PC-3 (cell line): ENCODE data around the gene OVAAL. TPM values are rescaled to one million over a fixed set of nuclear protein-coding genes. Genes with fewer than 3 reads are reported as not detected.

Experiments used
- ATAC-seq: fragments of 200-7000 bp; cut with Tn5 transposase; 2 replicates; pipeline ENCODE4 v1.9.1; 2020; ENCODE audit warnings: mild to moderate bottlenecking, moderate library complexity
- BruUV-seq: library from RNA; stranded (reverse); fragments of 400-500 nt; replicated peaks from 2 replicates; lab custom pipeline; 2021; lab: Mats Ljungman, UMichigan
- CTCF ChIA-PET: fragments of 300-600 bp; sonication (Branson Sonifier 250); formaldehyde crosslinking; loops from one replicate; lab custom pipeline; 2022; ENCODE audit warnings: antibody characterized with exemption; lab: Charles Lee
- POLR2A ChIA-PET: fragments of 300-600 bp; sonication (Branson Sonifier 250); formaldehyde crosslinking; loops from one replicate; lab custom pipeline; 2022; ENCODE audit warnings: antibody characterized with exemption; ENCODE audit not compliant: unreplicated experiment; lab: Charles Lee
- DNase-seq: peaks from one replicate; pipeline ENCODE4 v3.0.0-alpha.2; 2015
- H2AFZ ChIP-seq: fragments of 300-600 bp; sonication (generic); 2 replicates; pipeline ENCODE4 v1.6.0; 2016; ENCODE audit warnings: antibody characterized with exemption, low read length
- H3F3A ChIP-seq: fragments of 300-600 bp; sonication (generic); one replicate; pipeline ENCODE4 v1.6.0; 2017; ENCODE audit warnings: antibody characterized with exemption, low read length, control low read depth, mild to moderate bottlenecking; ENCODE audit not compliant: unreplicated experiment
- H3K27ac ChIP-seq: fragments of 300-600 bp; sonication (generic); 2 replicates; pipeline ENCODE4 v1.5.1; 2016; ENCODE audit warnings: mild to moderate bottlenecking, low read length
- H3K27me3 ChIP-seq: fragments of 300-600 bp; sonication (generic); 2 replicates; pipeline ENCODE4 v1.6.1; 2016; ENCODE audit warnings: low read length, mixed read lengths
- H3K36me3 ChIP-seq: fragments of 300-600 bp; sonication (generic); 2 replicates; pipeline ENCODE4 v1.6.1; 2016; ENCODE audit warnings: low read depth, mixed run types, low read length, mixed read lengths
- H3K4me1 ChIP-seq: fragments of 300-600 bp; sonication (generic); 2 replicates; pipeline ENCODE4 v1.5.1; 2016; ENCODE audit warnings: low read length; ENCODE audit not compliant: insufficient read depth
- H3K4me2 ChIP-seq: fragments of 300-600 bp; sonication (generic); 2 replicates; pipeline ENCODE4 v1.6.0; 2016; ENCODE audit warnings: low read length
- H3K4me3 ChIP-seq: fragments of 300-600 bp; sonication (generic); 2 replicates; pipeline ENCODE4 v1.5.1; 2016; ENCODE audit warnings: mild to moderate bottlenecking, low read length, mixed read lengths
- H3K79me2 ChIP-seq: fragments of 300-600 bp; sonication (generic); 2 replicates; pipeline ENCODE4 v1.6.1; 2017; ENCODE audit warnings: low read length, mixed read lengths
- H3K9ac ChIP-seq: fragments of 300-600 bp; sonication (generic); 2 replicates; pipeline ENCODE4 v1.6.0; 2016; ENCODE audit warnings: mild to moderate bottlenecking, low read length
- H3K9me2 ChIP-seq: fragments of 300-600 bp; sonication (generic); replicated peaks from 2 replicates; pipeline ENCODE4 v1.6.1; 2016; ENCODE audit warnings: mixed run types, low read length, mixed read lengths
- H3K9me3 ChIP-seq: fragments of 300-600 bp; sonication (generic); 2 replicates; pipeline ENCODE4 v1.6.1; 2016; ENCODE audit warnings: low read length, mixed read lengths
- H4K20me1 ChIP-seq: fragments of 300-600 bp; sonication (generic); 2 replicates; pipeline ENCODE4 v1.6.1; 2016; ENCODE audit warnings: low read length, mixed read lengths
- CTCF ChIP-seq: fragments of 300-600 bp; sonication (generic); conservative IDR thresholded peaks from 2 replicates; pipeline ENCODE4 v1.5.1; 2017; ENCODE audit warnings: antibody characterized with exemption, low read depth, mild to moderate bottlenecking, low read length
- EZH2 ChIP-seq: fragments of 300-600 bp; sonication (generic); IDR thresholded peaks from one replicate; pipeline ENCODE4 v1.6.1; 2017; ENCODE audit warnings: antibody characterized with exemption, mild to moderate bottlenecking, low read length; ENCODE audit not compliant: unreplicated experiment
- EZH2phosphoT487 ChIP-seq: fragments of 300-600 bp; sonication (generic); IDR thresholded peaks from 2 replicates; pipeline ENCODE4 v1.6.1; 2018; ENCODE audit warnings: mild to moderate bottlenecking, antibody characterized with exemption, low read length, borderline replicate concordance
- intact Hi-C: fragments of 100-400 bp; cut with micrococcal nuclease; formaldehyde crosslinking; loops from 2 replicates; pipeline ENCODE4 v1.9.0; 2023
- total RNA-seq: library from RNA; depleted of rRNA; stranded (reverse); fragments of >200 nt; gene quantifications from 2 replicates; pipeline ENCODE4 v1.2.3, GENCODE V29; 2014

The OVAAL gene
- total RNA-seq, 1 experiment from 2014 or later, result not detected

DNA sequence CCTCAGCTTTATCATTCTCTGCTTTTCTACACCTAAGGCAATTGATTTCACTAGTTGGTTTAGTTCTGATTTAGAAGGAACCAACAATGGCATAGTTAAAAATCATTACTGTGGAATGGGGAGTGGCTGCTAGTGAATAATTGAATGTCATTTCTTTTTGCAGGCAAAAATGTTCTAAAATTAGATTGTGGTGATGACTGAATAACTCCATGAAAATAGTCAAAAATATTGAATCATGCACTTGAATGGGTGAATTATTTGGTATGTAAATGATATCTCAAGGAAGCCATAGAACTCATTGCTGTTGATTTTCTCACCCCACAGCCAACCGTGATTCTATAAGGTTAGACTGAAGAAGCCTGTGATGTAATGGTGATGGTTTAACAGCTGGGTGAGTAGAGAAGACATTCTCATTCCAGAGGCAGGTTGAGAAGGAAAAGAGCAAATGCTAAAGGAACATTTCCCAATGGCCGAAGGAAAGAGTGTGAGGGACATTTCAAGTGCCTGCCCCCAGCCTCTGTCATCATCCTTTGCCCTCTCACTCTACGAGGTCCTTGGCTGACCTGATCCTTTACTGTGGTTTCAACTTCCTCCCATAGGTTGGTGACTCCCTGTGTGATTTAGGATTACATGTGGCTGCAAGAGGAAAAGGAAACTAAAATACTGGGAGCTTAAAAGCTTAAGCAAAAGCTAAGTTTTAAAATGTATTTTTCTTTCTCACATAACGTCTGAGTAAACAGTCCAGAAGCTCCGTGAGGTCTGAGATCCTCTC is 12.5 kb downstream of the OVAAL start:
- ChIA-PET POLR2A (no interaction called here), CTCF (no interaction called here)
- no TSS peak for BruUV-seq
- TF ChIP-seq CTCF (no peak), EZH2phosphoT487 (no peak), EZH2 (no peak)
- H3K79me2 ChIP-seq, result no peaks in the 10 kb centered on the region
- no peaks in the 10 kb centered on the region for H3K9me3 ChIP-seq
- peak; percentile 10 for DNase-seq
- no peaks in the 10 kb centered on the region for H3K36me3 ChIP-seq
- H2AFZ ChIP-seq, result no peak overlapping the region
- H3K4me2 ChIP-seq, result no peak overlapping the region
- no peak overlapping the region for H3K4me3 ChIP-seq
- intact Hi-C loops, result no loop called here
- no peak; the same call in 1 of the 2 replicates for ATAC-seq
- H3K9ac ChIP-seq, result no peak overlapping the region
- no peak overlapping the region for H3K27ac ChIP-seq
- no peaks in the 10 kb centered on the region for H3K4me1 ChIP-seq
- H3F3A ChIP-seq, result no peaks in the 10 kb centered on the region
- no peaks in the 10 kb centered on the region for H3K27me3 ChIP-seq
- H3K9me2 ChIP-seq, result no peaks in the 10 kb centered on the region
- H4K20me1 ChIP-seq, result no peaks in the 10 kb centered on the region

DNA sequence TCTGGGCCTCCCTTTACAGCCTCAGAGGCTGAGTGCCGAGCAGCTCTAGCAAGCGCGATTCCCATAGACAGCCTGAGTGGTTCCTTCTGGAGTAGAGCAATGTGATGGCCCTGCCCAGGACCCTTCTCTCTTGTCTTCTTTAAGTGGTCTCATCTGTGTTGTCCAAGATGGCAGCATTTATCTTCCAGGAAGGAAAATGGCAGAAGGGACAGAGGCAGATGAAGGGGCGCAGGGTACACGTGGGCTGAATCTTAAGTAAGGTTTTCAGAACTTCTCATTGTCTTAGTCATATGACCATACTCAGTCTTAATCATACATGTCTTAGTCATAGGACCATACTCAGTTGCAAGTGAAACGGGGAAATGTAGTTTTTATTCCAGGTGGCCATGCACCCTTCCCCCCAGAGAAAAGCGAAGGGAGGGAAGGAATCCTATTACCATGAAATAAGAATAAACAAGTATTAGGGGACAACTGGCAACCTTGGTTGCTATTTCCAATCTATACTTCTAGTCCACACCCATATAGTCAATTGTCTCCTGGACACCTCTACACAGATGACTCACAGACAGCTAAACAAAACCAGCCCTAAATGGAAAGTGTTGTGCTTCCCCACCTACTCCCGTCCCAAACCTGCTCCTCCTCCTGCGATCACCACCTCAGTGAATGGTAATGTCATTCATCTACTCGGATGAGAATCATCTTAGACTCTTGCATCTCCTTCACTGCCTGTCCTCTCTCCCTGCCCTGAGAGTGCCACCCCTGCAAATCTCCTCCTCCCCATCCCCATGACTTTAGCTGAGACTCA is 13.3 kb downstream of the OVAAL start:
- ATAC-seq, result peak; percentile 46

More for the DNA sequence above, 13.3 kb downstream of the OVAAL start:
- CTCF ChIA-PET, result no interaction called here
- POLR2A ChIA-PET, result no interaction called here
- intact Hi-C loops, result no loop called here
- Histone ChIP-seq H3K9ac (no peak overlapping the region), H3F3A (no peaks in the 10 kb centered on the region), H3K79me2 (no peaks in the 10 kb centered on the region), H3K36me3 (no peaks in the 10 kb centered on the region), H3K27ac (no peak overlapping the region), H3K4me2 (no peak overlapping the region), H3K9me3 (no peaks in the 10 kb centered on the region), H3K4me1 (no peaks in the 10 kb centered on the region), H3K9me2 (no peaks in the 10 kb centered on the region), H3K4me3 (no peak overlapping the region), H2AFZ (no peak overlapping the region), H3K27me3 (no peaks in the 10 kb centered on the region), H4K20me1 (no peaks in the 10 kb centered on the region)
- BruUV-seq, result no TSS peak
- peak; percentile 35 for DNase-seq
- TF ChIP-seq EZH2 (no peak), EZH2phosphoT487 (no peak), CTCF (no peak)
